Measurements from ENCODE around the gene PLEKHG4B. TPM values are rescaled to one million over a fixed set of nuclear protein-coding genes. Genes with fewer than 3 reads are reported as not detected.

The PLEKHG4B gene
- total RNA-seq, 1 donor from 2014 or later: 2.0 TPM

DNA sequence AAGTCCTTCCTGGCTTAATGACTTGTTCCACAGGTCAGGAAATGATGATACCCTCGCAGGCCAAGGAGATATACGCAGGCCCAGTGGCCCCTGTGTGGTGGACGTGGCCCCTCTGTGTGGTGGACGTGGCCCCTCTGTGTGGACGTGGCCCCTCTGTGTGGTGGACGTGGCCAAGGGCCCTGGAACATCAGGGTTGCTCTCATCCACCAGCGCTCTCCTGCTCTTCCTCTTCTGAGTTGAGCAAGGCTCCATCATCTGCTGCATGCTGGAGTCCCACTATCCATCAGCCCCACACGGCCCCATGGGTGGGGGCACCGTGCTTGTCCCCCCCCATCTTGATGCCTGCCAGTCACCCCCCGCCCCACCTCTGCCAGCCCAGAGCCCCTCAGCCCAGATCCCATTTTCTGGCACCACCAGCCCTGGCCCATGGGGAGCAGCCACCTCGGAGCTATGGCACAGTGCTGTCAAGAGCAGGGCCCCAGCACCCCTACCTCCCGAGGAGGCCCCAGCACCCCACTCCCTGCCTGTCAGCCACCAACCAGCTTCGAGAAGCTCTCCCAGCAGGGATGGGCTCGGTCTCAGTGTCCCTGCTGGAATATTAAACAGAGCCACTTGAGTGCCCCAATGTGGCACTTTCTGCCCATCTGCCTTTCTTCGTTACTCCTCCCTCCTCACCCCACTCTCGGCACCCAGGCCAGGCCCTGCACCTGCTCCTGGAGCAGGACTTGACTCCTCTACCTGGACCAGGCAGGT, 107.4 kb downstream of the PLEKHG4B start:
- Histone ChIP-seq H3K36me3 (peaks cover 12% of the 10 kb centered on the region), H3K4me3 (no peak overlapping the region), H3K4me1 (no peaks in the 10 kb centered on the region), H3K27ac (no peak overlapping the region), H3K27me3 (no peaks in the 10 kb centered on the region), H3K9me3 (no peaks in the 10 kb centered on the region)
- intact Hi-C loops (cut with DNase I): no loop called here
- DNase-seq: no peak
- TF ChIP-seq, protein P1, sequence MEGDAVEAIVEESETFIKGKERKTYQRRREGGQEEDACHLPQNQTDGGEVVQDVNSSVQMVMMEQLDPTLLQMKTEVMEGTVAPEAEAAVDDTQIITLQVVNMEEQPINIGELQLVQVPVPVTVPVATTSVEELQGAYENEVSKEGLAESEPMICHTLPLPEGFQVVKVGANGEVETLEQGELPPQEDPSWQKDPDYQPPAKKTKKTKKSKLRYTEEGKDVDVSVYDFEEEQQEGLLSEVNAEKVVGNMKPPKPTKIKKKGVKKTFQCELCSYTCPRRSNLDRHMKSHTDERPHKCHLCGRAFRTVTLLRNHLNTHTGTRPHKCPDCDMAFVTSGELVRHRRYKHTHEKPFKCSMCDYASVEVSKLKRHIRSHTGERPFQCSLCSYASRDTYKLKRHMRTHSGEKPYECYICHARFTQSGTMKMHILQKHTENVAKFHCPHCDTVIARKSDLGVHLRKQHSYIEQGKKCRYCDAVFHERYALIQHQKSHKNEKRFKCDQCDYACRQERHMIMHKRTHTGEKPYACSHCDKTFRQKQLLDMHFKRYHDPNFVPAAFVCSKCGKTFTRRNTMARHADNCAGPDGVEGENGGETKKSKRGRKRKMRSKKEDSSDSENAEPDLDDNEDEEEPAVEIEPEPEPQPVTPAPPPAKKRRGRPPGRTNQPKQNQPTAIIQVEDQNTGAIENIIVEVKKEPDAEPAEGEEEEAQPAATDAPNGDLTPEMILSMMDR (IDR thresholded peaks at IDR 0.05): no peak
- ATAC-seq: no peak

DNA sequence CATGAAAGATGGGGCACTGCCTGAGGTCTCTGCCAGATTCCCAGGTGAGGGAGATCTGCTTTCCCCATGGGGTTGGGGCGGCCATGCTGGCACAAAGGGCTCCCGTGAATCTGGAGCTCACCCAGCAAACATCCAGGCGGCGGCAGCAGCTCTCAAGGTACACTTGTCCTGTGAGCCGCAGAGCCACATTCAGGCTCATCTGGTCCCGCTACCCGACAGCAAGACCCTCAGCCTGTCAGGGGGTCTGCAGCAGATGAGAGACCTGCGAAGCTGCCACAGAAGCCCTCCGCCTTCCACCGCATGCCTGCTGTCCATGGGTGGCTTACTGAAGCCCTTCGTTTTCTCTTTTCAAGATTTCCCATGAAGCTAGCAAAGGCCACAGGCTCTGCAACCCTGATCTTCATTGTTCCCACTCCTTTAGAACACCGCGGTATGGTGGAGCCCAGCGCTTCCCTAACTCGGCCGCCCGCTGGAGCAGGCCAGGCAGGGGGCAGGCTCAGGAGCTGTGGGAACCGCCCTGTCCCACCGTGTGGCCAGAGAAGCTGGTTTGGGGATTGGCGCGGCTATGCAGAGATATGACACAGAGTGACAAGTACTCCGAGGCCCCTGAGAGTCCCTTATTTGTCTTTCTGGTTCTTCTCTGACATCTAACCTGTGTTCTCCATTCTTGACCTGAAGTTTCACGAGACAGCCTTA, 108.1 kb downstream of the PLEKHG4B start:
- peaks cover 19% of the 10 kb centered on the region for H3K36me3 ChIP-seq
- ATAC-seq: no peak
- no peaks in the 10 kb centered on the region for H3K9me3 ChIP-seq
- no peak overlapping the region for H3K27ac ChIP-seq
- no peaks in the 10 kb centered on the region for H3K4me1 ChIP-seq
- H3K27me3 ChIP-seq: no peaks in the 10 kb centered on the region
- no peak overlapping the region for H3K4me3 ChIP-seq
- DNase-seq: peak; percentile 57
- intact Hi-C loops (cut with DNase I): no loop called here
- TF ChIP-seq, protein P1 (IDR thresholded peaks at IDR 0.05): no peak

DNA sequence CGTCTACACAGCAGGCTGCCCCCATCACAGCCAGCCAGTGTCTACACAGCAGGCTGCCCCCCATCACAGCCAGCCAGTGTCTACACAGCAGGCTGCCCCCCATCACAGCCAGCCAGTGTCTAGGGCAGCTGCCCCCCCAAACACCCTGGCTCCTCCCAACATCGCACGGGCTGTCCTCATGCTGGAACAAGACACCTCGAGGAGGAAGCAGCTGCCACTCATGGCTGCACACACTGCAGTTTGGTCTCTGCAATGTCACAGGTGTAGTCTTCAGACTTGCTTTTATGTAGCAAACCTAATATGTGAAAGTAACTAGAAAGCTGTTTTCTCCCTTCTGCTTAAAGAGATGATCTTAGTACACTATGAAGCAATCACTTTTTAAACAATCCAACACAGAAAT, 109.0 kb downstream of the PLEKHG4B start:
- H3K9me3 ChIP-seq: no peaks in the 10 kb centered on the region
- DNase-seq (peak; percentile 36), ATAC-seq (no peak)
- H3K4me3 ChIP-seq: no peak overlapping the region
- H3K4me1 ChIP-seq: no peaks in the 10 kb centered on the region
- peaks cover 26% of the 10 kb centered on the region for H3K36me3 ChIP-seq
- H3K27ac ChIP-seq: no peak overlapping the region
- no peaks in the 10 kb centered on the region for H3K27me3 ChIP-seq
- intact Hi-C loops (cut with DNase I): no loop called here
- TF ChIP-seq, protein P1 (IDR thresholded peaks at IDR 0.05): no peak

DNA sequence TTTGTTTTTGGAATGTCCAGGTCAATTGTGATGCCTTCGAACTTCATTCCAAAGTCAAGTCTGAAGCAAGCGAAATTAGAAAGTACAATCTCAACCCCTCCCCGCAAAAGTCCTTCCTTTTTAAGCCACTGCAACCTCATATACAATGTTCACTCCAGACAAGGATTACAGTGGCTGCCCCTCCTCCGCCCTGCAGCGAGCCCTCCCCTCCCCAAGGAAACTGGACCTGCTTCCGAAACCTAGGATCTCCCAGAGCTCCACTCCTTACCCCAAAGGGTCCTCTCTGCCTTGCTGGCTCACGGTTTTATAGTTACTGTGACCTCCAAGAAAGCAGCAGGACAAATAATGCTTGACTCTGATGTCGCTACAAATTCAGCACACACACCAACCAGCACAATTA, 109.7 kb downstream of the PLEKHG4B start:
- H3K27ac ChIP-seq: no peak overlapping the region
- no peaks in the 10 kb centered on the region for H3K27me3 ChIP-seq
- H3K36me3 ChIP-seq: peaks cover 32% of the 10 kb centered on the region
- intact Hi-C loops (cut with DNase I): no loop called here
- H3K4me1 ChIP-seq: no peaks in the 10 kb centered on the region
- H3K4me3 ChIP-seq: no peak overlapping the region
- ATAC-seq: no peak
- TF ChIP-seq, protein P1 (IDR thresholded peaks at IDR 0.05): no peak
- no peaks in the 10 kb centered on the region for H3K9me3 ChIP-seq
- no peak for DNase-seq

DNA sequence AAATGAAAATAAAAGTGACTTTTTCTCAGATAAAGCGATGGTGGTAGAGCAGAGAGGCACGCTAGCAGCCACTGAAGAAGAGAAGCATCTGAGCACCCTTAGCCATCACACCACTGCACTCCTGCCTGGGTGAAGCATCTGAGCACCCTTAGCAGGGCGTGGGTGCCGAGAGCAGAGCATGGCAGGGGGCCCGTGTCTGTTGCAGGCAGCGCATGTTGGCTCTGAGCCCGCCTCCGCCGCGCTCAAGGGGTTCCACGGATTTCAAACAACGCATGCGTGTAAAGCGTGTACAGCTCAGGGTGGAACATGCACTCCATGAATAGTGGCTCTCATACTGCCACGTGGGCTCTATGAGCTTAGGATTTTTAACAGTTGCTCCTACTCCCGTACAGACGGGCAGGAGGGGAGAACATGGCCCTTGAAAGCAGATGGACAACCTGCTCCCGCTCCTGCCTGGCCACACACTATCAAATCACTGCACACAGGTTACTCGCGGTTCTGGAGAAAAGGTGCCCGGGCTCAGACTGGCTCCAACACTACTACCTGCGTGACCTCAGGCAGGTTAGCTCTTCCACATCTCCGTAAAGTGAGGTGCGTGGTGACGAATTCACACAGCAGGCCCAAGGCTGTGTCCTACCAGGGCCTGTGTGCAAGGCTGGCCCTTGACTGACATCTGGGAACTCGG, 111.4 kb downstream of the PLEKHG4B start:
- Histone ChIP-seq H3K27ac (no peak overlapping the region), H3K4me1 (no peaks in the 10 kb centered on the region), H3K27me3 (no peaks in the 10 kb centered on the region), H3K36me3 (peaks cover 32% of the 10 kb centered on the region), H3K4me3 (no peak overlapping the region), H3K9me3 (no peaks in the 10 kb centered on the region)
- intact Hi-C loops (cut with DNase I): no loop called here
- TF ChIP-seq, protein P1 (IDR thresholded peaks at IDR 0.05): no peak
- ATAC-seq (no peak), DNase-seq (peak; percentile 46)
